ENCODE results near the gene SYNPR. TPM values are rescaled to one million over a fixed set of nuclear protein-coding genes. Genes with fewer than 3 reads are reported as not detected.

The SYNPR gene
- polyA plus RNA-seq, 12 donors: 0.07 to 0.11 TPM; not detected in 10

GRCh38 chr3:63555767-63556166 is 277.7 kb downstream of the SYNPR start:
- no peak for DNase-seq

- DNase-seq: no peak
These were observed 278.3 kb downstream of the SYNPR start for GRCh38 chr3:63556401-63556800.

GRCh38 chr3:63557912-63558311 is 279.8 kb downstream of the SYNPR start:
- no peak for DNase-seq

- no peak for DNase-seq
These were observed 281.8 kb downstream of the SYNPR start for GRCh38 chr3:63559884-63560283.

- DNase-seq: no peak
These were observed 283.8 kb downstream of the SYNPR start for GRCh38 chr3:63561879-63562278.

- no peak for DNase-seq
These were observed 284.2 kb downstream of the SYNPR start for GRCh38 chr3:63562323-63562722.

- no peak for DNase-seq
These were observed 285.5 kb downstream of the SYNPR start for GRCh38 chr3:63563572-63563971.

GRCh38 chr3:63565220-63565619 is 287.1 kb downstream of the SYNPR start:
- DNase-seq: no peak

GRCh38 chr3:63571682-63572081 is 293.6 kb downstream of the SYNPR start:
- no peak for DNase-seq

GRCh38 chr3:63576846-63577245 is 298.7 kb downstream of the SYNPR start:
- DNase-seq: no peak

- no peak for DNase-seq
These were observed 300.8 kb downstream of the SYNPR start for GRCh38 chr3:63578858-63579257.

GRCh38 chr3:63580151-63580550 is 302.0 kb downstream of the SYNPR start:
- DNase-seq: no peak

GRCh38 chr3:63582943-63583500 is 304.9 kb downstream of the SYNPR start:
- no peak for DNase-seq

- DNase-seq: no peak
These were observed 306.6 kb downstream of the SYNPR start for GRCh38 chr3:63584681-63585080.

- no peak for DNase-seq
These were observed 307.8 kb downstream of the SYNPR start for GRCh38 chr3:63585927-63586326.

GRCh38 chr3:63588895-63589294 is 310.8 kb downstream of the SYNPR start:
- no peak for DNase-seq

GRCh38 chr3:63593779-63594178 is 315.7 kb downstream of the SYNPR start:
- DNase-seq: no peak

- no peak for DNase-seq
These were observed 317.1 kb downstream of the SYNPR start for GRCh38 chr3:63595221-63595620.

GRCh38 chr3:63597019-63597418 is 318.9 kb downstream of the SYNPR start:
- no peak for DNase-seq

- DNase-seq: no peak
These were observed 329.6 kb downstream of the SYNPR start for GRCh38 chr3:63607716-63608115.

- DNase-seq: no peak
These were observed 331.3 kb downstream of the SYNPR start for GRCh38 chr3:63609408-63609807.

GRCh38 chr3:63609834-63610233 is 331.7 kb downstream of the SYNPR start:
- no peak for DNase-seq

- DNase-seq: no peak
These were observed 333.3 kb downstream of the SYNPR start for GRCh38 chr3:63611382-63611781.

- DNase-seq: no peak
These were observed 335.5 kb downstream of the SYNPR start for GRCh38 chr3:63613561-63613960.

GRCh38 chr3:63617391-63617790 is 339.3 kb downstream of the SYNPR start:
- DNase-seq: no peak

Data from muscle of arm (tissue), 12 donors.